HL-60 (cell line): ENCODE measurements around the gene MAP3K10.

Experiments used
- DNase-seq, 2 experiments: peaks; one replicate each; pipeline ENCODE4 v3.0.0-alpha.2; 2010 to 2020; ENCODE audit warnings: low read depth in 1 of 2, low spot score in 1 of 2
- H3K27ac ChIP-seq: fragments of 250-450 bp; sonication (Bioruptor Pico); replicated peaks from 2 replicates; pipeline ENCODE4 v1.5.1; 2020; ENCODE audit warnings: mild to moderate bottlenecking, moderate library complexity
- H3K27me3 ChIP-seq: fragments of 250-450 bp; sonication (Bioruptor Pico); 2 replicates; pipeline ENCODE4 v1.5.1; 2021; ENCODE audit warnings: mild to moderate bottlenecking, moderate library complexity; ENCODE audit not compliant: insufficient read depth, poor library complexity, severe bottlenecking
- H3K4me3 ChIP-seq: replicated peaks from 2 replicates; pipeline ENCODE4 v1.5.1; 2011; ENCODE audit warnings: mild to moderate bottlenecking, control low read depth, low read length; ENCODE audit not compliant: insufficient read depth
- GABPA ChIP-seq: IDR thresholded peaks from 2 replicates; pipeline ENCODE4 v1.6.1; 2012; ENCODE audit warnings: low read depth
- POLR2AphosphoS5 ChIP-seq: IDR thresholded peaks from 2 replicates; pipeline ENCODE4 v1.6.1; 2012; ENCODE audit warnings: low read depth
- SPI1 ChIP-seq: IDR thresholded peaks from 2 replicates; pipeline ENCODE4 v1.6.1; 2012; ENCODE audit warnings: low read depth, mild to moderate bottlenecking, borderline replicate concordance
- TF ChIP-seq, protein P1 (sequence below): IDR thresholded peaks from 2 replicates; pipeline ENCODE4 v1.6.1; 2012; ENCODE audit warnings: low read depth; ENCODE audit not compliant: insufficient replicate concordance
- TF ChIP-seq, protein P2 (sequence below): IDR thresholded peaks from one replicate; pipeline ENCODE4 v1.5.1; 2011; ENCODE audit warnings: low read length, control low read depth, inconsistent platforms; ENCODE audit not compliant: insufficient read depth

Gene MAP3K10

DNA sequence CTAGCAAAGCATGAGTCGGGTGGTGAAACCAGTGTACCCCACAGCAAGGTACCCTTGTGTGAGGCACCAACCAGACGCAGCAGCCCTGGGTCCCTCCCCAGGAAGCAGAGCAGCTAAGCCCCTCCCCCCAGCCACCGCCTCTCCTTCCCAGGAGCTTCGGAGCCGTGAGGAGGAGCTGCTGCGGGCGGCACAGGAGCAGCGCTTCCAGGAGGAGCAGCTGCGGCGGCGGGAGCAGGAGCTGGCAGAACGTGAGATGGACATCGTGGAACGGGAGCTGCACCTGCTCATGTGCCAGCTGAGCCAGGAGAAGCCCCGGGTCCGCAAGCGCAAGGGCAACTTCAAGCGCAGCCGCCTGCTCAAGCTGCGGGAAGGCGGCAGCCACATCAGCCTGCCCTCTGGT is 14.5 kb downstream of the MAP3K10 start:
- H3K27me3 ChIP-seq = no peaks in the 10 kb centered on the region
- TF ChIP-seq, protein P1, sequence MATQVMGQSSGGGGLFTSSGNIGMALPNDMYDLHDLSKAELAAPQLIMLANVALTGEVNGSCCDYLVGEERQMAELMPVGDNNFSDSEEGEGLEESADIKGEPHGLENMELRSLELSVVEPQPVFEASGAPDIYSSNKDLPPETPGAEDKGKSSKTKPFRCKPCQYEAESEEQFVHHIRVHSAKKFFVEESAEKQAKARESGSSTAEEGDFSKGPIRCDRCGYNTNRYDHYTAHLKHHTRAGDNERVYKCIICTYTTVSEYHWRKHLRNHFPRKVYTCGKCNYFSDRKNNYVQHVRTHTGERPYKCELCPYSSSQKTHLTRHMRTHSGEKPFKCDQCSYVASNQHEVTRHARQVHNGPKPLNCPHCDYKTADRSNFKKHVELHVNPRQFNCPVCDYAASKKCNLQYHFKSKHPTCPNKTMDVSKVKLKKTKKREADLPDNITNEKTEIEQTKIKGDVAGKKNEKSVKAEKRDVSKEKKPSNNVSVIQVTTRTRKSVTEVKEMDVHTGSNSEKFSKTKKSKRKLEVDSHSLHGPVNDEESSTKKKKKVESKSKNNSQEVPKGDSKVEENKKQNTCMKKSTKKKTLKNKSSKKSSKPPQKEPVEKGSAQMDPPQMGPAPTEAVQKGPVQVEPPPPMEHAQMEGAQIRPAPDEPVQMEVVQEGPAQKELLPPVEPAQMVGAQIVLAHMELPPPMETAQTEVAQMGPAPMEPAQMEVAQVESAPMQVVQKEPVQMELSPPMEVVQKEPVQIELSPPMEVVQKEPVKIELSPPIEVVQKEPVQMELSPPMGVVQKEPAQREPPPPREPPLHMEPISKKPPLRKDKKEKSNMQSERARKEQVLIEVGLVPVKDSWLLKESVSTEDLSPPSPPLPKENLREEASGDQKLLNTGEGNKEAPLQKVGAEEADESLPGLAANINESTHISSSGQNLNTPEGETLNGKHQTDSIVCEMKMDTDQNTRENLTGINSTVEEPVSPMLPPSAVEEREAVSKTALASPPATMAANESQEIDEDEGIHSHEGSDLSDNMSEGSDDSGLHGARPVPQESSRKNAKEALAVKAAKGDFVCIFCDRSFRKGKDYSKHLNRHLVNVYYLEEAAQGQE = no peak
- TF ChIP-seq POLR2AphosphoS5 (no peak), GABPA (no peak), SPI1 (no peak)
- TF ChIP-seq, protein P2, sequence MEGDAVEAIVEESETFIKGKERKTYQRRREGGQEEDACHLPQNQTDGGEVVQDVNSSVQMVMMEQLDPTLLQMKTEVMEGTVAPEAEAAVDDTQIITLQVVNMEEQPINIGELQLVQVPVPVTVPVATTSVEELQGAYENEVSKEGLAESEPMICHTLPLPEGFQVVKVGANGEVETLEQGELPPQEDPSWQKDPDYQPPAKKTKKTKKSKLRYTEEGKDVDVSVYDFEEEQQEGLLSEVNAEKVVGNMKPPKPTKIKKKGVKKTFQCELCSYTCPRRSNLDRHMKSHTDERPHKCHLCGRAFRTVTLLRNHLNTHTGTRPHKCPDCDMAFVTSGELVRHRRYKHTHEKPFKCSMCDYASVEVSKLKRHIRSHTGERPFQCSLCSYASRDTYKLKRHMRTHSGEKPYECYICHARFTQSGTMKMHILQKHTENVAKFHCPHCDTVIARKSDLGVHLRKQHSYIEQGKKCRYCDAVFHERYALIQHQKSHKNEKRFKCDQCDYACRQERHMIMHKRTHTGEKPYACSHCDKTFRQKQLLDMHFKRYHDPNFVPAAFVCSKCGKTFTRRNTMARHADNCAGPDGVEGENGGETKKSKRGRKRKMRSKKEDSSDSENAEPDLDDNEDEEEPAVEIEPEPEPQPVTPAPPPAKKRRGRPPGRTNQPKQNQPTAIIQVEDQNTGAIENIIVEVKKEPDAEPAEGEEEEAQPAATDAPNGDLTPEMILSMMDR = no peak
- DNase-seq = no peak

DNA sequence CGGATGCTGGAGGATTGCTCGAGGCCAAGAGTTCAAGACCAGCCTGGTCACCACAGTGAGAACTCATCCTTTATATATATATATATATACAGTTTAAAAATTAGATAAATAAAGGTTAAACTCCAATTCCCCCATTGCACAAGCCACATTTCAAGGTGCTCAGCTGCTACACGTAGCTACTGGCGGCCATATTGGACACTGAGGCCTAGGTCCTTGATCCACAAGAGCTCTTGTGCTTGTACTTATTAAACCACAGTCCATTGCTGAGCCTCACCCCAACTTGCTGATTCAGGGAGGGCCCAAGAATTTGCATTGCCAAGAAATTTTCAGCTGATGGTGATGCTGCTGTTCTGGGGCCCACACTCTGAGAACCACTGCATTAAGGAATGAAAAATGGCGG is 17.4 kb downstream of the MAP3K10 start:
- no peak for DNase-seq
- Histone ChIP-seq H3K4me3 (no peak overlapping the region), H3K27ac (no peak overlapping the region), H3K27me3 (no peaks in the 10 kb centered on the region)
- TF ChIP-seq, protein P2 = no peak
- no peak for TF ChIP-seq POLR2AphosphoS5
- TF ChIP-seq SPI1 = no peak
- TF ChIP-seq GABPA = no peak
- TF ChIP-seq, protein P1 = no peak

More for the DNA sequence above, 14.5 kb downstream of the MAP3K10 start:
- Histone ChIP-seq H3K27ac (no peak overlapping the region), H3K4me3 (no peak overlapping the region)

DNA sequence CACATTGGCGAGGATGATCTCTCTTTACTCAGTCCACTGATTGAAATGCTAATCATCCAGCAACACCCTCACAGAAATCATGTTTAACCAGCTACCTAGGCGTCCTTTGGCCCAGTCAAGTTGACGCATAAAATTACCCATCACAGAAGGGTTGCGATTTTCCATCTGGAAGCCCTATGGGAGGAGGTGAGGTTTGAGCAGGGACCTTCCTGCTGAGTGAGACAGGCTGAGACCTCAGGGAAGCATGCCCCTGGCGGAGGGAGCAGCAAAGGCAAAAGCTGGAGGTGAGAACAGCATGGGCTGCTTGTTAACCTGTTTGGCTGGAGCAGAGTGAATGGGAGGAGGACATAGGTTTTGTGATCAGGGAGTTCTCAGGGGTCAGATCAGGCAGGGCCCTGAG is 19.7 kb downstream of the MAP3K10 start:
- TF ChIP-seq POLR2AphosphoS5 (no peak), GABPA (no peak), SPI1 (no peak)
- TF ChIP-seq, protein P1 = no peak
- TF ChIP-seq, protein P2 = no peak
- DNase-seq = no peak
- Histone ChIP-seq H3K27ac (no peak overlapping the region), H3K27me3 (peaks cover 2% of the 10 kb centered on the region), H3K4me3 (no peak overlapping the region)
